ENCODE measurements around the gene WBP2. TPM values are rescaled to one million over a fixed set of nuclear protein-coding genes. Genes with fewer than 3 reads are reported as not detected.

Gene WBP2
- total RNA-seq, 1 donor from 2014 or later: 144 TPM

DNA sequence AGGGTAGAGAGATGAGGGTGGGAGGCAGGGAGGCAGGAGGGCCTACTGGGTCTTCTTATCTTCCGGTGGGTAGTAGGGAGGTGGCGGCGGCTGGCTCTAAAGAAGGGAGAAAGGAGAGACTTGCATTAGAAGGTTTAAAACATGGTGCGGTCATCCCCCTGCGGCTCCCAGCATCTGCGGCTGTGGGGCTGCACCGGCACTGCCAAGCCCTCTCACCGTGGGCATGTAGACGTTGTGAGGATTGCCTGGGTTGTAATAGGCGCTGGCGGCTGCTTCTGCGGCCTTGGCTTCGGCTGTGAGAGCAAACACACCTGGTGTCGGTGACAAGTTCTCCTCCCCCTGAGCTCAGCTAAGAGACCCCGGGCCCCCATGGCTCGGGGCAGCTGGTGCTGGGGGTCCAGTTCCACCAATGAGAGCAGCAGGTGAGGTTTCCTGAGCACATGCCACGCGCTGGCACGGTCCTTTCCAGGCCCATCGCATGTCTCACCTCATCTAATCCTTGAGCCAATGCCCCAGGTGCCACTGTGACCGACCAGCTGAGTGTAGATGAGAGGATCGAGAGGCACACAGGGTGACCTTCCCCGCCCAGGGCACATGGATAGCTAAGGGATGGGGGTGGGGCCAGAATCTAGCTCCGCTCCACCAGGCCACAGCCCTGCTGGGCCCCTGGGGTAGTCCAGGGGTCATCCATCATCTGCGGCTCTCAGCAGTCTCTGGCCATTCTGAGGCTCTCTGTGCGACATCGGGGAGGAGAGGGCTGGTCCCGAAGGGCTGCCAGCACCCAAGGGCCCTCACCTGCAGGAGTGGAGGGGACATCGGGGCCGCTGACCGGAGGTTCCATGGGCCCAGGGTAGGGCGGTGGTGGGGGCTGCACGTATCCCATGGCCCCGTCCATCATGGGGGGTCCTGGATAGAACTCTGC, 8.2 kb downstream of the WBP2 start:
- intact Hi-C loops (cut with micrococcal nuclease): no loop called here
- DNase-seq: no peak
- Histone ChIP-seq H3K9me3 (replicated peaks) (no peaks in the 10 kb centered on the region), H3K27ac (replicated peaks) (peak overlapping the region; percentile 90), H3K4me1 (peaks cover 84% of the 10 kb centered on the region), H3K4me3 (peak overlapping the region; percentile 10), H3K27me3 (ENCODE audit: low read depth) (no peaks in the 10 kb centered on the region), H3K36me3 (peaks cover 61% of the 10 kb centered on the region)
- TF ChIP-seq, protein P1, sequence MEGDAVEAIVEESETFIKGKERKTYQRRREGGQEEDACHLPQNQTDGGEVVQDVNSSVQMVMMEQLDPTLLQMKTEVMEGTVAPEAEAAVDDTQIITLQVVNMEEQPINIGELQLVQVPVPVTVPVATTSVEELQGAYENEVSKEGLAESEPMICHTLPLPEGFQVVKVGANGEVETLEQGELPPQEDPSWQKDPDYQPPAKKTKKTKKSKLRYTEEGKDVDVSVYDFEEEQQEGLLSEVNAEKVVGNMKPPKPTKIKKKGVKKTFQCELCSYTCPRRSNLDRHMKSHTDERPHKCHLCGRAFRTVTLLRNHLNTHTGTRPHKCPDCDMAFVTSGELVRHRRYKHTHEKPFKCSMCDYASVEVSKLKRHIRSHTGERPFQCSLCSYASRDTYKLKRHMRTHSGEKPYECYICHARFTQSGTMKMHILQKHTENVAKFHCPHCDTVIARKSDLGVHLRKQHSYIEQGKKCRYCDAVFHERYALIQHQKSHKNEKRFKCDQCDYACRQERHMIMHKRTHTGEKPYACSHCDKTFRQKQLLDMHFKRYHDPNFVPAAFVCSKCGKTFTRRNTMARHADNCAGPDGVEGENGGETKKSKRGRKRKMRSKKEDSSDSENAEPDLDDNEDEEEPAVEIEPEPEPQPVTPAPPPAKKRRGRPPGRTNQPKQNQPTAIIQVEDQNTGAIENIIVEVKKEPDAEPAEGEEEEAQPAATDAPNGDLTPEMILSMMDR (IDR thresholded peaks at IDR 0.05; ENCODE audit: borderline replicate concordance): no peak

DNA sequence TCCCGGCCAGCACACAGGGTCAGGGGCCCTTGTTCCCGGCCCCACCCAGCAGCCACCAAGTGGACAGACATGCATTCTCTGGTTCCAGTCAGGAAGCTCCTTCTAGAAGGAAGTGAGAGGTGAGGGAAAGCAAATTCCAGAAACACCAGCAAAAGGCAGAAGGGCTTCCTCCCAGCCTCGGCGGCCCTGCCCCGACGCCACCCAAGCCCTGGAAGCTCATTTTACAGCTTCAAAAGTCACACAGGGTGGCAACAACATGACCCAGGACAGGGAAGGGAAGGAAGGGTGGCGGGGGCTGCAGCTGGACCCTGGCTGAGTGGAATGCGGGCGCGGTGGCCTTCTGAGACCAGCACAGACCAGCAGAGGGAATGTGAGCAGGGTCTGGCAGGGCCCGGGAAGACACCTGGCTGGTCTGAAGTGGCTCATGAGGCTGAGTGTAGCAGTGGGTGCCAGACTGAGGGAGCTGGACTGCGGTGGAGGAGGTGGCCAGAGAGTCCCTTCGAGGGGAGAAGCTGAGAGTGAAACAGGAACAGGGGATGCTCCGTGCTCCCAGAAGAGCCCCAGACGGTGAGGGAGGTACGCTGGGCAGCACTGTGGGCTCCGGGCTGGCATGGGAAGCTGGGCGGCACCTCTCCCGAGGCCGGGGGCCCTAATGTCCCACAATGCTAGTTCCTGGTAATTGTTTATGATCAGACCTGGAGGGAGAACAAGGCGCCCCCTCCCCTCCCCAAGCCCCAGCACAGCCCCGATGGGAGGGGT, 9.0 kb downstream of the WBP2 start:
- peak overlapping the region; percentile 90 for H3K27ac ChIP-seq (replicated peaks)
- intact Hi-C loops (cut with micrococcal nuclease): no loop called here
- TF ChIP-seq, protein P1 (IDR thresholded peaks at IDR 0.05; ENCODE audit: borderline replicate concordance): no peak
- peaks cover 76% of the 10 kb centered on the region for H3K4me1 ChIP-seq
- peak overlapping the region; percentile 10 for H3K4me3 ChIP-seq
- H3K36me3 ChIP-seq: peaks cover 53% of the 10 kb centered on the region
- no peak for DNase-seq
- H3K27me3 ChIP-seq (ENCODE audit: low read depth): no peaks in the 10 kb centered on the region
- H3K9me3 ChIP-seq (replicated peaks): no peaks in the 10 kb centered on the region

DNA sequence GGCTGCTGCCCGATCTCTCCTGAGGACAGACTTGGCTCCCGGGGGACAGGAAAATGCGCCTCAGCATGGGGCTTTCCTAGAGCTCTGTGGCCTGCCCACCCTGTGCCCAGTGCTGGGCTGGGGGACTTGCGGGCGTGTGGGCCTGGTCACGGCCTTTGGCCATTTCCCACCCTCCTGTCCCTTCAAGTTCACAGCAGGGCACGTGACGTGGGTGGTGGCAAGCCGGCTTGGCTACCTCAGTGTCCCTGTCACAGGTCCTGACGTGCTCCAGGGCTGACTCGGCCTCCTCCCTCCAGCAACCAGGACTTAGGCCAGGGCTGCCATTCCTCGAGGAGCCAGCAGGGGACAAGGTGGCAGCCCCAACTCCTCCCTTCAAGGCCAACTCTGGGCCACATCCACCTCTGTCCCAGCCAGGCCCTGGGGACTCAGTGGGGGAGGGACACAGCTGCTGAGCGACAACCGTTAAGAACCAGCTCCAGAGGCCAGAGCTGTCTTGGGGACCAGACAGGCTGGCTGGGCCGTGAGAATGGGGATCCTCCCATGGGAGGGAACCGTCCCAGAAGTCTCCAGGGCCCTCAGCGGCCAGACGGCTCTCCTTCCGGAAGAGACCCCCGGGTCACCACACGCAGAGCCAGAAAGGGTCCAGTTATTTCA, 9.9 kb downstream of the WBP2 start:
- H3K27me3 ChIP-seq (ENCODE audit: low read depth): no peaks in the 10 kb centered on the region
- peaks cover 66% of the 10 kb centered on the region for H3K4me1 ChIP-seq
- peak overlapping the region; percentile 39 for H3K4me3 ChIP-seq
- peaks cover 43% of the 10 kb centered on the region for H3K36me3 ChIP-seq
- no peaks in the 10 kb centered on the region for H3K9me3 ChIP-seq (replicated peaks)
- intact Hi-C loops (cut with micrococcal nuclease): no loop called here
- DNase-seq: peak; percentile 83
- TF ChIP-seq, protein P1 (IDR thresholded peaks at IDR 0.05; ENCODE audit: borderline replicate concordance): peak; percentile 86
- peak overlapping the region; percentile 90 for H3K27ac ChIP-seq (replicated peaks)

DNA sequence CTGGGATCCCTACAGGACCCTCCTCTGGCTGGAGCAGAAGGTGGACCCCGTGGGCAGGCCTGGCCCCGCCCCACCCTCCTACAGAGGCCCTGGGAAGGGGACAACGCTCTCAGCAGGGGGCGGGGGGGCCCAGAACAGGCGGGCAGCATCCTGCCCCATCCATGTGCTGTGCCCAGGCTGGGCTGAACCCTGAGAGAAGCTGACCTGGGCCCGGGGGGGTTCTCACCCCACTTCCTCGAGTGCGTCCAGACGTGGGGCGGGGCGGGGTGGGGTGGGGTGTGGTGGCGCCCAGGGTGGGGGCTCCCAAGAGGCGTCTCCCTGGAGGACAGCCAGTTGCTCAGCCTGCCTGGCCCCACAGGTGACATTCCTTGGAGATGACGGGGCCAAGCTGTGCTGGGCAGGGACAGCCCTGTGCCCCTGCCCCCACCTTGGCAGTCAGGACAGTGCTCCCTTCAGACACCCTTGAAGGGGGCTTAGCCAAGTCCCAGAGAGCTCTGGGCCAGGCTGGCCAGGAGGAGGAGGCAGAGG, 10.5 kb downstream of the WBP2 start:
- peak overlapping the region; percentile 90 for H3K27ac ChIP-seq (replicated peaks)
- TF ChIP-seq, protein P1 (IDR thresholded peaks at IDR 0.05; ENCODE audit: borderline replicate concordance): no peak
- no peaks in the 10 kb centered on the region for H3K9me3 ChIP-seq (replicated peaks)
- H3K36me3 ChIP-seq: peaks cover 38% of the 10 kb centered on the region
- no peak for DNase-seq
- no peaks in the 10 kb centered on the region for H3K27me3 ChIP-seq (ENCODE audit: low read depth)
- peaks cover 60% of the 10 kb centered on the region for H3K4me1 ChIP-seq
- H3K4me3 ChIP-seq: peak overlapping the region; percentile 39
- intact Hi-C loops (cut with micrococcal nuclease): no loop called here

All from left ventricle myocardium inferior (tissue), 1 donor.